Omental fat pad (tissue), 4 donors: ENCODE results near the gene ATXN10. TPM values are rescaled to one million over a fixed set of nuclear protein-coding genes. Genes with fewer than 3 reads are reported as not detected.

ENCODE experiments used
- ATAC-seq: fragments of 150-250 bp; one replicate; pipeline ENCODE4 v1.9.1; 2016; ENCODE audit warnings: mild to moderate bottlenecking, moderate library complexity; ENCODE audit not compliant: low FRiP score
- DNase-seq: peaks from one replicate; pipeline ENCODE4 v3.0.0-alpha.2; 2019; ENCODE audit warnings: low spot score
- CTCF ChIP-seq, 3 donors: fragments of 450-650 bp; IDR thresholded peaks; one replicate each; pipeline ENCODE4 v1.5.1; 2016 to 2017; ENCODE audit warnings: antibody characterized with exemption in 3 of 3, mild to moderate bottlenecking in 3 of 3, moderate library complexity in 2 of 3
- total RNA-seq, 4 donors: library from RNA; depleted of rRNA; stranded (reverse); fragments of >200 nt; gene quantifications; one replicate each; pipeline ENCODE4 v1.1.0, GENCODE V29; 2016

The ATXN10 gene
- total RNA-seq, 4 donors from 2014 or later: 80.9 to 127 (median 103) TPM

GRCh38 chr22:45769569-45770210 lies 98.1 kb downstream of the ATXN10 start:
- DNase-seq (no peak), ATAC-seq (no peak)
- no peak for TF ChIP-seq CTCF (IDR thresholded peaks at IDR 0.05)

DNA sequence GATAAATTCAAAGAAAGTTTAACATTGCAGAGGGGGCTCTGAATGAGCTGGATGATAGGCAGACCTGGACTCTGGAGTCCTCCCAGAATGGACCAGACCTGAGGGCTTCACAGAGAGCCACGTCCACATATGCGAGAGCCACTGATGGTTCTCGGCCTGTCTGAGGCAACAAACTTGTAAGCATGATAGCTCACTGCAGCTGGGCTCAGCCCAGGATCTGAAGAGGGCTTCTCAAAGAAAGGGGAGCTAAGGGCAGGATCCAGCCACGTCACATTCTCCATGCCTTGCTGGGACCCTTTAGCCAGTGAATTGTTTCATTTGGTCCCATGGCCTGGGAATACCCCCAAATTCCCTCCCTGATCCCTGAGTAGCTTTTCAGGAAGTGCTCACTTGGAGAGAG lies 98.9 kb downstream of the ATXN10 start:
- ATAC-seq (peak; percentile 48), DNase-seq (no peak)
- no peak for TF ChIP-seq CTCF (IDR thresholded peaks at IDR 0.05)

DNA sequence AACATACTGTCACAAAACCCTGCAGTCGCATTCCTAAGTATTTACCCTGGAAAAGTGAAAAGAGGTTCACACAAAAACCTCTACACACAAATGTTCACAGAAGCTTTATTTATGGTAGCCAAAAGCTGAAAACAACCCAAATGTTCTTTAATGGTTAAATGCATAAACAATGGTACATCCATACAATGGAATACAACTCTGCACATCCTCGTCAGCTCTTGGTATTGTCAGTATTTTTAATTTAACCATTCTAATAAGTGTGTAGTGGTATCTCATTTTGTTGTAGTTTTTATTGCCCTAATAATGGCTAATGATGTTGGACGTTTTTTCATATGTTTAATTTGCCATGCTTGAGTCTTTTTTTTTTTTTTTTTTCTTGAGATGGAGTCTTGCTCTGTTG lies 99.4 kb downstream of the ATXN10 start:
- TF ChIP-seq CTCF (IDR thresholded peaks at IDR 0.05): no peak
- DNase-seq (no peak), ATAC-seq (no peak)

DNA sequence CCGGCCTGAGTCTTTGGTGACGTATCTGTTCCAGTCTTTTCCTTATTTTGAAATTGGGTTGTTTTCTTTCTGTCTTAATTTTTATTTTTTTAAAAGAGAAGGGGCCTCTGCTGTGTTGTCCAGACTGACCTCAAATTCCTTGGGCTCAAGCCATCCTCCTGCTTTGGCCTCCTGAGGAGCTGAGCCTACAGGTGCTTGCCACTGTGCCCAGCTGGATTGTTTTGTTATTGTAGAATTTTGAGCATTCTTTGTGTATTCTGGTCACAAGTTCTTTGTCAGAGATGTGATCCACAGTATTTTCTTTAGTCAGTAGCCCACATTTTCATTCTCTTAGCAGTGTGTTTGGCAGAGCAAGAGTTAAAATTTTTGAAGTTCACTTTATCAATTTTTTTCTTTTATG lies 100.1 kb downstream of the ATXN10 start:
- DNase-seq (no peak), ATAC-seq (no peak)
- no peak for TF ChIP-seq CTCF (IDR thresholded peaks at IDR 0.05)

DNA sequence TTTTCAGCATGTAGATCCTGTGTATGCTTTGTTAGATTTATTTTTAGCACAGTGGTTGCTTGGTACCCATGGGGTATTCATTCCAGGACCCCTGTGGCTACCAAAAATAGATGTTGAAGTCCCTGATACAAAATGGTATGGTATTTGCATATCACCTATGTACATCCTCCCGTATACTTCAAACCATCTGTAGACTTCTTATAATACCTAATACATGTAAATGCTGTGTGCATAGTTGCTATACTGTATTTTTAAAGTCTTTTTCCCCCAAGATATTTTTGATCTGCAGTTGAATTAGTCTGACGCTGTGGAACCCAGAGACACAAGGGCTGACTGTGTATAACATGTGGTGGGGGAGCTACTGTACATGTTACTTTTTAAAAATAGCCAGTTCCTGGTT lies 101.1 kb downstream of the ATXN10 start:
- no peak for TF ChIP-seq CTCF (IDR thresholded peaks at IDR 0.05)
- no peak for ATAC-seq
- DNase-seq: no peak

DNA sequence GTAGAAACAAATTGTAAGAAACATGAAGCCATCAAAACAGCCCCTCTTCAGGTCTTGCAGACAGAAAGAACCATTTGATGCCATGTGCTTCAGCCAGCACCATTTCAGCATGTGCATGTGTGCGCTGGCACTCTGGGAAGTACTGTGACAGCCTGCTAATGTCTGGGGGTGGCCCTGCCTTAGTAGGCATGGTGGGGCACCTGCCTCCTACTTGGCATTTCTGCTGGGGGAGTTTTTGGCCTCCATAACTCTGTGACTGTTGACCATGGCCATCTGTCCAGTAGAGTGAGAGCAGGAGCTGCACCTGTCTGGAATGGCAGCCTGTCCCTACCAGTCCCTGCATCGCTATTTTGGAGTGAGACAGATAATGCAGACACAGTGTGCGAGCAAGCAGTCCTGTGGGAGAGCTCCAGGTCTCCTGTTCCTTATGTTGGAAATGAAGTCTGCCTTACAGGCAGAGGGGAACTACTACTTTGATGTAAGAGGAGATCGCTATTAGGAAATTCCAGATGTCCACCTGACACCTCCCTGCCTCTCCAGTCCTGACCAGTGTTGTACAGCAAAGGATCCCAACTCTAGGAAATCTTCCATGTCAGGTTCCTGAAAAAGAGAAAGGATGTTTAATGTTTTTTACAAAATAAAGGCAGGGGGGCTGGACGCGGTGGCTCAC lies 102.5 kb downstream of the ATXN10 start:
- no peak for TF ChIP-seq CTCF (IDR thresholded peaks at IDR 0.05)
- no peak for ATAC-seq
- DNase-seq: no peak

GRCh38 chr22:45775062-45775461 lies 103.4 kb downstream of the ATXN10 start:
- no peak for ATAC-seq
- no peak for TF ChIP-seq CTCF (IDR thresholded peaks at IDR 0.05)

More at GRCh38 chr22:45775062-45775461, 103.4 kb downstream of the ATXN10 start:
- no peak for DNase-seq
